GM12874 (cell line): ENCODE measurements around the gene GADD45B.

ENCODE experiments used
- CTCF ChIP-seq: IDR thresholded peaks from 2 replicates; pipeline ENCODE4 v1.5.1; 2011; ENCODE audit warnings: low read depth, mild to moderate bottlenecking, control low read depth, low read length, moderate library complexity; ENCODE audit not compliant: insufficient read depth

GADD45B gene

GRCh38 chr19:2491130-2491801 is 15.3 kb downstream of the GADD45B start:
- no peak for TF ChIP-seq CTCF

- no peak for TF ChIP-seq CTCF
These were observed 16.9 kb downstream of the GADD45B start for GRCh38 chr19:2492870-2493269.

GRCh38 chr19:2494084-2494446 is 18.1 kb downstream of the GADD45B start:
- no peak for TF ChIP-seq CTCF

- no peak for TF ChIP-seq CTCF
These were observed 18.7 kb downstream of the GADD45B start for GRCh38 chr19:2494447-2495129.

- TF ChIP-seq CTCF: no peak
These were observed 19.3 kb downstream of the GADD45B start for GRCh38 chr19:2495130-2495641.

GRCh38 chr19:2495651-2496316 is 19.9 kb downstream of the GADD45B start:
- TF ChIP-seq CTCF: no peak

- no peak for TF ChIP-seq CTCF
These were observed 21.3 kb downstream of the GADD45B start for GRCh38 chr19:2497186-2497585.
